Liver (tissue), 9 donors: ENCODE data around the gene SELENOS. TPM values are rescaled to one million over a fixed set of nuclear protein-coding genes. Genes with fewer than 3 reads are reported as not detected.

Experiments
- DNase-seq: peaks from one replicate; pipeline ENCODE4 v3.0.0-alpha.2; 2017; ENCODE audit warnings: low spot score
- H3K27ac ChIP-seq, 2 donors: one replicate each; pipeline ENCODE4 v1.7.0; 2013; ENCODE audit warnings: inconsistent platforms in 2 of 2, low read length in 2 of 2, control low read depth in 1 of 2, low read depth in 1 of 2, mild to moderate bottlenecking in 1 of 2
- H3K27me3 ChIP-seq, 4 donors: one replicate each; pipeline versions ENCODE4 v1.6.1 to v1.7.0; 2013; ENCODE audit warnings: low read length in 3 of 4, inconsistent platforms in 1 of 4, mild to moderate bottlenecking in 1 of 4, moderate library complexity in 1 of 4; ENCODE audit not compliant: control insufficient read depth in 4 of 4, insufficient read depth in 4 of 4
- H3K36me3 ChIP-seq, 4 donors: one replicate each; pipeline versions ENCODE4 v1.6.1 to v1.7.0; 2013; ENCODE audit warnings: low read length in 3 of 4, mild to moderate bottlenecking in 3 of 4, low read depth in 1 of 4, moderate library complexity in 1 of 4; ENCODE audit not compliant: control insufficient read depth in 4 of 4, insufficient read depth in 3 of 4
- H3K4me1 ChIP-seq, 4 donors: one replicate each; pipeline versions ENCODE4 v1.6.1 to v1.7.0; 2013; ENCODE audit warnings: low read length in 3 of 4, mild to moderate bottlenecking in 3 of 4, moderate library complexity in 1 of 4; ENCODE audit not compliant: control insufficient read depth in 4 of 4, insufficient read depth in 4 of 4
- H3K4me3 ChIP-seq, 3 donors: one replicate each; pipeline versions ENCODE4 v1.6.1 to v1.7.0; 2013; ENCODE audit warnings: low read length in 3 of 3, control low read depth in 1 of 3, low read depth in 1 of 3, mild to moderate bottlenecking in 1 of 3
- H3K9ac ChIP-seq, 2 donors: one replicate each; pipeline ENCODE4 v1.7.0; 2013; ENCODE audit warnings: low read length in 2 of 2, mild to moderate bottlenecking in 2 of 2, moderate library complexity in 2 of 2, control low read depth in 1 of 2, low read depth in 1 of 2
- H3K9me3 ChIP-seq, 4 donors: one replicate each; pipeline versions ENCODE4 v1.6.1 to v1.7.0; 2013; ENCODE audit warnings: low read length in 3 of 4; ENCODE audit not compliant: control insufficient read depth in 4 of 4
- EGR1 ChIP-seq, 2 donors: IDR thresholded peaks; 2 replicates each; pipeline ENCODE4 v1.6.1; 2016 to 2018; ENCODE audit warnings: antibody characterized with exemption in 2 of 2, low read depth in 2 of 2
- FOXA1 ChIP-seq: IDR thresholded peaks from 2 replicates; pipeline ENCODE4 v1.6.1; 2016; ENCODE audit warnings: antibody characterized with exemption
- FOXA2 ChIP-seq: IDR thresholded peaks from 2 replicates; pipeline ENCODE4 v1.6.1; 2016; ENCODE audit warnings: antibody characterized with exemption
- GABPA ChIP-seq, 2 donors: IDR thresholded peaks in 1 of 2; conservative IDR thresholded peaks in 1 of 2; 2 replicates each; pipeline ENCODE4 v1.6.1; 2016; ENCODE audit warnings: antibody characterized with exemption in 2 of 2, mild to moderate bottlenecking in 1 of 2, moderate library complexity in 1 of 2
- HNF4A ChIP-seq, 2 donors: conservative IDR thresholded peaks; 2 replicates each; pipeline ENCODE4 v1.6.1; 2016; ENCODE audit warnings: antibody characterized with exemption in 2 of 2, mild to moderate bottlenecking in 2 of 2
- HNF4G ChIP-seq: IDR thresholded peaks from 2 replicates; pipeline ENCODE4 v1.6.1; 2016; ENCODE audit warnings: antibody characterized with exemption
- JUND ChIP-seq, 2 donors: IDR thresholded peaks; 2 replicates each; pipeline ENCODE4 v1.6.1; 2016; ENCODE audit warnings: antibody characterized with exemption in 2 of 2
- NR2F2 ChIP-seq: IDR thresholded peaks from 2 replicates; pipeline ENCODE4 v1.6.1; 2016; ENCODE audit warnings: antibody characterized with exemption
- RAD21 ChIP-seq, 2 donors: IDR thresholded peaks; 2 replicates each; pipeline ENCODE4 v1.6.1; 2016; ENCODE audit warnings: antibody characterized with exemption in 2 of 2, mild to moderate bottlenecking in 2 of 2
- RXRA ChIP-seq, 2 donors: IDR thresholded peaks; 2 replicates each; pipeline ENCODE4 v1.6.1; 2017 to 2018; ENCODE audit warnings: antibody characterized with exemption in 2 of 2, mild to moderate bottlenecking in 1 of 2
- SP1 ChIP-seq: IDR thresholded peaks from 2 replicates; pipeline ENCODE4 v1.6.1; 2018; ENCODE audit warnings: antibody characterized with exemption, mild to moderate bottlenecking
- TAF1 ChIP-seq: conservative IDR thresholded peaks from 2 replicates; pipeline ENCODE4 v1.6.1; 2016; ENCODE audit warnings: antibody characterized with exemption, mild to moderate bottlenecking
- YY1 ChIP-seq: IDR thresholded peaks from 2 replicates; pipeline ENCODE4 v1.6.1; 2016; ENCODE audit warnings: antibody characterized with exemption, mild to moderate bottlenecking
- WGBS: extraction: QIAGEN DNeasy Blood & Tissue Kit; methylation state at CpG from one replicate; pipeline ENCODE4 v1.1.7; 2013; 5-methylcytosine and 5-hydroxymethylcytosine counted together
- polyA plus RNA-seq, 2 donors: library from polyadenylated mRNA; stranded (reverse) in 1 of 2; unstranded in 1 of 2; fragments of 200-250 nt in 1 of 2; fragments of >200 nt in 1 of 2; fragmentation: Nextera tagmentation in 1 of 2; extraction: Ambion mirVana in 1 of 2; gene quantifications; one replicate each; pipeline versions ENCODE4 v1.2.1 to v1.2.3, GENCODE V29; 2013 to 2015
- total RNA-seq, 2 donors: library from RNA; depleted of rRNA; stranded (reverse); fragments of >200 nt; gene quantifications; one replicate each; pipeline ENCODE4 v1.2.3, GENCODE V29; 2014
- TF ChIP-seq, protein P1 (sequence below): IDR thresholded peaks from 2 replicates; pipeline ENCODE4 v1.6.1; 2016; ENCODE audit warnings: antibody characterized with exemption, mild to moderate bottlenecking
- TF ChIP-seq, protein P2 (sequence below): IDR thresholded peaks from 2 replicates; pipeline ENCODE4 v1.6.1; 2016; ENCODE audit warnings: antibody characterized with exemption
- TF ChIP-seq, protein P3 (sequence below): IDR thresholded peaks from 2 replicates; pipeline ENCODE4 v1.6.1; 2016; ENCODE audit warnings: antibody characterized with exemption
- TF ChIP-seq, protein P4 (sequence below): IDR thresholded peaks from 2 replicates; pipeline ENCODE4 v1.6.1; 2016; ENCODE audit warnings: antibody characterized with exemption
- donor health status: healthy.
- donor health status: healthy.
- donor health status: healthy.
- donor health status: healthy.
- donor health status: healthy.

The SELENOS gene
- total and polyA plus RNA-seq, 4 donors = 25.8 to 71.1 (median 65.8) TPM

DNA sequence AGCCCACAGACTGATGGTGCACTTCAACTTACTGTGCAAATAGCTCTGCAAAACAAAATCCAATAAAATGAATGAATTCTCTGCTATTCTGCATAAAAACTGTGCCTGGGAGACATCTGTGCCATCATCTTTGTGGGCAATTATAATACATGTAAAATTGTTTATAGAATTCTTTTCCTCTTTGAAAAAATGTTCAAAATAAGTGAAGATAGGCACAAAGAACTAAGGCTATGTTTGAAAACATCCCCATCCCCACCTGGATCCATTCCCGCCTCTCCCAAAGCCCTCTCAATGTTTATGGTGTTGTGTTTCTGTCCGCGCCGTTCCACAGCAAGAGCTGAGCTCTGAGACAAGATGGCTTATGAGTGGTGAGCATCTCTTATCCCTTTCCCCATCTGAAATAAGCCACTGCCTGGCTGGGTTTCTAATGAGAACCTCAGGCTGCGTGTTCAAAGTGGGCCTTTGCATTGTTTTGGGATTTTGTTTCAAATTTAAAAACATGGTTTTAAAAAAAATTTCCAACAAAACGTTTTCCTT lies 40.1 kb upstream of the SELENOS start:
- DNase-seq = no peak
- H3K9me3 ChIP-seq = no peaks in the 10 kb centered on the region
- no peak overlapping the region for H3K4me3 ChIP-seq
- TF ChIP-seq NR2F2 = no peak
- TF ChIP-seq SP1 = no peak
- TF ChIP-seq FOXA1 = no peak
- TF ChIP-seq, protein P1, sequence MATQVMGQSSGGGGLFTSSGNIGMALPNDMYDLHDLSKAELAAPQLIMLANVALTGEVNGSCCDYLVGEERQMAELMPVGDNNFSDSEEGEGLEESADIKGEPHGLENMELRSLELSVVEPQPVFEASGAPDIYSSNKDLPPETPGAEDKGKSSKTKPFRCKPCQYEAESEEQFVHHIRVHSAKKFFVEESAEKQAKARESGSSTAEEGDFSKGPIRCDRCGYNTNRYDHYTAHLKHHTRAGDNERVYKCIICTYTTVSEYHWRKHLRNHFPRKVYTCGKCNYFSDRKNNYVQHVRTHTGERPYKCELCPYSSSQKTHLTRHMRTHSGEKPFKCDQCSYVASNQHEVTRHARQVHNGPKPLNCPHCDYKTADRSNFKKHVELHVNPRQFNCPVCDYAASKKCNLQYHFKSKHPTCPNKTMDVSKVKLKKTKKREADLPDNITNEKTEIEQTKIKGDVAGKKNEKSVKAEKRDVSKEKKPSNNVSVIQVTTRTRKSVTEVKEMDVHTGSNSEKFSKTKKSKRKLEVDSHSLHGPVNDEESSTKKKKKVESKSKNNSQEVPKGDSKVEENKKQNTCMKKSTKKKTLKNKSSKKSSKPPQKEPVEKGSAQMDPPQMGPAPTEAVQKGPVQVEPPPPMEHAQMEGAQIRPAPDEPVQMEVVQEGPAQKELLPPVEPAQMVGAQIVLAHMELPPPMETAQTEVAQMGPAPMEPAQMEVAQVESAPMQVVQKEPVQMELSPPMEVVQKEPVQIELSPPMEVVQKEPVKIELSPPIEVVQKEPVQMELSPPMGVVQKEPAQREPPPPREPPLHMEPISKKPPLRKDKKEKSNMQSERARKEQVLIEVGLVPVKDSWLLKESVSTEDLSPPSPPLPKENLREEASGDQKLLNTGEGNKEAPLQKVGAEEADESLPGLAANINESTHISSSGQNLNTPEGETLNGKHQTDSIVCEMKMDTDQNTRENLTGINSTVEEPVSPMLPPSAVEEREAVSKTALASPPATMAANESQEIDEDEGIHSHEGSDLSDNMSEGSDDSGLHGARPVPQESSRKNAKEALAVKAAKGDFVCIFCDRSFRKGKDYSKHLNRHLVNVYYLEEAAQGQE = no peak
- TF ChIP-seq FOXA2 = no peak
- TF ChIP-seq, protein P2, sequence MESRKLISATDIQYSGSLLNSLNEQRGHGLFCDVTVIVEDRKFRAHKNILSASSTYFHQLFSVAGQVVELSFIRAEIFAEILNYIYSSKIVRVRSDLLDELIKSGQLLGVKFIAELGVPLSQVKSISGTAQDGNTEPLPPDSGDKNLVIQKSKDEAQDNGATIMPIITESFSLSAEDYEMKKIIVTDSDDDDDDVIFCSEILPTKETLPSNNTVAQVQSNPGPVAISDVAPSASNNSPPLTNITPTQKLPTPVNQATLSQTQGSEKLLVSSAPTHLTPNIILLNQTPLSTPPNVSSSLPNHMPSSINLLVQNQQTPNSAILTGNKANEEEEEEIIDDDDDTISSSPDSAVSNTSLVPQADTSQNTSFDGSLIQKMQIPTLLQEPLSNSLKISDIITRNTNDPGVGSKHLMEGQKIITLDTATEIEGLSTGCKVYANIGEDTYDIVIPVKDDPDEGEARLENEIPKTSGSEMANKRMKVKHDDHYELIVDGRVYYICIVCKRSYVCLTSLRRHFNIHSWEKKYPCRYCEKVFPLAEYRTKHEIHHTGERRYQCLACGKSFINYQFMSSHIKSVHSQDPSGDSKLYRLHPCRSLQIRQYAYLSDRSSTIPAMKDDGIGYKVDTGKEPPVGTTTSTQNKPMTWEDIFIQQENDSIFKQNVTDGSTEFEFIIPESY = no peak
- H3K27me3 ChIP-seq = no peaks in the 10 kb centered on the region
- H3K9ac ChIP-seq = no peak overlapping the region
- no peaks in the 10 kb centered on the region for H3K4me1 ChIP-seq
- no peak overlapping the region for H3K27ac ChIP-seq
- 93% methylated on average over 6 of the region's 6 CpGs for WGBS
- H3K36me3 ChIP-seq = peaks cover 28 to 87% (median 54%) of the 10 kb centered on the region in 4 donors

DNA sequence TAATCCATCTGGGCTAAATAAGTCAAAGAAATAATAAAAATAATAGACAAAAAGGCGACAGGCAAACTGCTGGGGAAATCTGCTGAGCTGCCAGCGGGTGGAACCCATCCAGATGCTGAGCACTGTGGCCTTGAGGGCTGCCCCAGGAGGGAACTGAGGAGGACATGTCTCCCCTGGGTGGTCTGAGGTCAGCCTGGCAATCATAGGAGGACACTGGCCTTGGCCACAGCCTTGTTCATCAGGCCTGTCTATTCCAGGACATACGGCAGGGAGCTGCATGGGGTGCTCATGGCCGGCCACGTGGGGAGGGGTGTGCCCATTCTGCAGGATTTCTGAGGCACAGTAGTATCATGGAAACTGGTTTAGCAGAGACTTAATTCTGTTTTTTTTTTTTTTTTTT lies 39.2 kb upstream of the SELENOS start:
- no peak overlapping the region for H3K27ac ChIP-seq
- no peak for TF ChIP-seq JUND (IDR thresholded peaks at IDR 0.05)
- TF ChIP-seq, protein P1 = no peak
- no peak for TF ChIP-seq HNF4G
- no peak for TF ChIP-seq FOXA2
- no peak for TF ChIP-seq YY1
- TF ChIP-seq, protein P3, sequence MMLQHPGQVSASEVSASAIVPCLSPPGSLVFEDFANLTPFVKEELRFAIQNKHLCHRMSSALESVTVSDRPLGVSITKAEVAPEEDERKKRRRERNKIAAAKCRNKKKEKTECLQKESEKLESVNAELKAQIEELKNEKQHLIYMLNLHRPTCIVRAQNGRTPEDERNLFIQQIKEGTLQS = no peak
- TF ChIP-seq, protein P4, sequence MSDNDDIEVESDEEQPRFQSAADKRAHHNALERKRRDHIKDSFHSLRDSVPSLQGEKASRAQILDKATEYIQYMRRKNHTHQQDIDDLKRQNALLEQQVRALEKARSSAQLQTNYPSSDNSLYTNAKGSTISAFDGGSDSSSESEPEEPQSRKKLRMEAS = no peak
- no peak for TF ChIP-seq SP1
- no peak for TF ChIP-seq NR2F2
- no peak for TF ChIP-seq HNF4A (conservative IDR thresholded peaks at IDR 0.05)
- no peak for TF ChIP-seq FOXA1
- no peak for TF ChIP-seq EGR1 (IDR thresholded peaks at IDR 0.05; ENCODE audit: low read depth in 2 of 2)
- no peak for TF ChIP-seq RAD21 (IDR thresholded peaks at IDR 0.05)
- TF ChIP-seq GABPA (IDR thresholded peaks at IDR 0.05 in 1 of 2, conservative IDR thresholded peaks at IDR 0.05 in 1 of 2) = no peak
- TF ChIP-seq RXRA (IDR thresholded peaks at IDR 0.05) = no peak
- no peak for TF ChIP-seq TAF1
- TF ChIP-seq, protein P2 = no peak
- H3K9me3 ChIP-seq = no peaks in the 10 kb centered on the region
- no peak overlapping the region for H3K9ac ChIP-seq
- H3K36me3 ChIP-seq = peaks cover 25 to 80% (median 48%) of the 10 kb centered on the region in 4 donors
- H3K4me1 ChIP-seq = no peaks in the 10 kb centered on the region
- 90% methylated on average over 5 of the region's 5 CpGs for WGBS
- DNase-seq = no peak
- H3K27me3 ChIP-seq = no peaks in the 10 kb centered on the region
- H3K4me3 ChIP-seq = no peak overlapping the region
